ENCODE measurements around the gene DOCK4.

The DOCK4 gene

GRCh38 chr7:111953611-111954010 is 252.6 kb downstream of the DOCK4 start:
- TF ChIP-seq TAF1 (IDR thresholded peaks at IDR 0.05; ENCODE audit: low read depth) (no peak), ZBTB7A (IDR thresholded peaks at IDR 0.05; ENCODE audit: low read depth) (no peak)

GRCh38 chr7:111952783-111953182 is 253.4 kb downstream of the DOCK4 start:
- TF ChIP-seq NFIC (IDR thresholded peaks at IDR 0.05): no peak
- no peak for TF ChIP-seq TCF12 (IDR thresholded peaks at IDR 0.05; ENCODE audit: low read depth)
- no peak for TF ChIP-seq FOXM1 (IDR thresholded peaks at IDR 0.05; ENCODE audit: borderline replicate concordance, low read depth)
- TF ChIP-seq REST (IDR thresholded peaks at IDR 0.05; ENCODE audit: low read depth): no peak
- TF ChIP-seq TAF1 (IDR thresholded peaks at IDR 0.05; ENCODE audit: low read depth): no peak

- TF ChIP-seq EGR1 (IDR thresholded peaks at IDR 0.05) (no peak), CEBPB (IDR thresholded peaks at IDR 0.05) (no peak), EP300 (IDR thresholded peaks at IDR 0.05; ENCODE audit: borderline replicate concordance) (no peak), TEAD4 (IDR thresholded peaks at IDR 0.05) (no peak), MAX (IDR thresholded peaks at IDR 0.05) (no peak)
Measured at GRCh38 chr7:111951052-111951451, 255.1 kb downstream of the DOCK4 start.

GRCh38 chr7:111942450-111943081 is 263.6 kb downstream of the DOCK4 start:
- TF ChIP-seq TEAD4 (IDR thresholded peaks at IDR 0.05): no peak
- TF ChIP-seq TCF12 (IDR thresholded peaks at IDR 0.05; ENCODE audit: low read depth): no peak
- TF ChIP-seq CEBPB (IDR thresholded peaks at IDR 0.05): no peak
- no peak for TF ChIP-seq EGR1 (IDR thresholded peaks at IDR 0.05)
- TF ChIP-seq FOXM1 (IDR thresholded peaks at IDR 0.05; ENCODE audit: borderline replicate concordance, low read depth): no peak

- TF ChIP-seq FOXM1 (IDR thresholded peaks at IDR 0.05; ENCODE audit: borderline replicate concordance, low read depth): no peak
- no peak for TF ChIP-seq MAX (IDR thresholded peaks at IDR 0.05)
- TF ChIP-seq REST (IDR thresholded peaks at IDR 0.05; ENCODE audit: low read depth): no peak
- no peak for TF ChIP-seq USF1 (IDR thresholded peaks at IDR 0.05)
- TF ChIP-seq TEAD4 (IDR thresholded peaks at IDR 0.05): no peak
- no peak for TF ChIP-seq CEBPB (IDR thresholded peaks at IDR 0.05)
- no peak for TF ChIP-seq EP300 (IDR thresholded peaks at IDR 0.05; ENCODE audit: borderline replicate concordance)
- no peak for TF ChIP-seq NFIC (IDR thresholded peaks at IDR 0.05)
- TF ChIP-seq CREB1 (IDR thresholded peaks at IDR 0.05; ENCODE audit: low read depth): no peak
- no peak for TF ChIP-seq RAD21 (IDR thresholded peaks at IDR 0.05; ENCODE audit: low read depth)
- TF ChIP-seq ZBTB7A (IDR thresholded peaks at IDR 0.05; ENCODE audit: low read depth): no peak
- TF ChIP-seq TAF1 (IDR thresholded peaks at IDR 0.05; ENCODE audit: low read depth): no peak
- TF ChIP-seq TCF12 (IDR thresholded peaks at IDR 0.05; ENCODE audit: low read depth): no peak
- no peak for TF ChIP-seq YY1 (IDR thresholded peaks at IDR 0.05; ENCODE audit: low read depth)
- TF ChIP-seq EGR1 (IDR thresholded peaks at IDR 0.05): no peak
Measured at GRCh38 chr7:111937163-111937562, 269.0 kb downstream of the DOCK4 start.

GRCh38 chr7:111933609-111934008 is 272.6 kb downstream of the DOCK4 start:
- TF ChIP-seq TAF1 (IDR thresholded peaks at IDR 0.05; ENCODE audit: low read depth): no peak
- TF ChIP-seq FOXM1 (IDR thresholded peaks at IDR 0.05; ENCODE audit: borderline replicate concordance, low read depth): no peak
- no peak for TF ChIP-seq REST (IDR thresholded peaks at IDR 0.05; ENCODE audit: low read depth)
- TF ChIP-seq CEBPB (IDR thresholded peaks at IDR 0.05): no peak
- TF ChIP-seq TEAD4 (IDR thresholded peaks at IDR 0.05): no peak
- TF ChIP-seq USF1 (IDR thresholded peaks at IDR 0.05): no peak
- no peak for TF ChIP-seq MAX (IDR thresholded peaks at IDR 0.05)
- no peak for TF ChIP-seq EGR1 (IDR thresholded peaks at IDR 0.05)
- no peak for TF ChIP-seq NFIC (IDR thresholded peaks at IDR 0.05)
- TF ChIP-seq RAD21 (IDR thresholded peaks at IDR 0.05; ENCODE audit: low read depth): no peak
- TF ChIP-seq CREB1 (IDR thresholded peaks at IDR 0.05; ENCODE audit: low read depth): no peak
- no peak for TF ChIP-seq EP300 (IDR thresholded peaks at IDR 0.05; ENCODE audit: borderline replicate concordance)
- no peak for TF ChIP-seq ZBTB7A (IDR thresholded peaks at IDR 0.05; ENCODE audit: low read depth)
- no peak for TF ChIP-seq YY1 (IDR thresholded peaks at IDR 0.05; ENCODE audit: low read depth)
- TF ChIP-seq TCF12 (IDR thresholded peaks at IDR 0.05; ENCODE audit: low read depth): no peak
